Endometrium (tissue), 2 donors: ENCODE data around the gene DPP8.
"Not testable (repeated sequence)": the region's sequence is repeated elsewhere in the genome, so short reads cannot be mapped to it uniquely, and the experiment has no call there.

Experiments used
- FAIRE-seq: peaks from 2 replicates; lab custom pipeline; 2012; peaks lifted over from hg19 to GRCh38; lab: Jason Lieb, UNC
- donor health status: control.
- donor health status: control.

The DPP8 gene

DNA sequence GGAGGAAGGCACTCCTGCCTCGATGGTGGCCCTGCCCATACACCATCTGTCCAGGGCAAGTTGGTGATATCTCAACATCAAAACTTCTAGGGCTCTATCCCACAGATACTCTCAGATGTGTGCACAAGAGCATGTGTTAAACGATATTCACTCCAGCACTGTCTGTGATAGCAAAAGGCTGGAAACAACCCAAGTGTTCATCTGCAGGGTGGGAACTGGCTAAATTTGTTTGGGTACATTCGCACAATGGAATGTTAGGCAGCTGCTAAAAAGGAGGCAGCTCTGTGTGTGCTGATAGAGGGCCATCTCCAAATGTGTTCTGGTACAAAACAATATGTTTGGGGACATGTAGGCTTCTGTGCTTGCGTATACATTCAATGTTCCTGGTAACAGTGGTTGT is 114.5 kb downstream of the DPP8 start:
- FAIRE-seq, result no peak

DNA sequence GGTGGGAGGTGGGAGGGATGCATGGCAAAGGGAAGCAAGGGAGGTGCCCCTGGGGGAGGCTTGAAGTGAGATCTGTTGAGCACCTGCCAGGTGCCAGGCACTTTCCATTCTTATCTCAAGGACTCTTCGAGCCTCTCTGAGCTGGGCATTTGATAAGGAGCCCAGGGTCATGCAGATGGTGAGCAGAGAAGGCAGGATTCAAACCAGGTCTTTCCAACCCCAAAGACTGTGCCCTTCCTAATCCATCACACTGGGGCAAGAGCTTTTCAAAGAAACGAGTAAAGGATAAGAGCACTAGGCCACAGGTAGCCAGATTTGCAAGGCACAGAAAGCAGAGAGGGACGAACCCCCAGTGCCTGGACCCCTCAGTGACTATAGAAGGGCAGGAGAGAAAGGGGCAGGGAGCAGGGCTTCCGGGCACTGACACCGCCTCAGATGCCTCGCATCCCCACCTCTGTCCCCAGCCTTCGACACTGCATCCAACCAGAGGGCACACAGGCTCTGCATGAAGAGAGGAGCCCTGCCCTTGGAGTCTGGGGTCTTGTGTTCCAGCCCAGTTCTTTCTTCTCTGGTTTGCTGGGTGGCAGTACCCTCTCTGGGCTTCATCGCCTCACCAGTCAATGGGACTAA is 115.8 kb downstream of the DPP8 start:
- no peak for FAIRE-seq

DNA sequence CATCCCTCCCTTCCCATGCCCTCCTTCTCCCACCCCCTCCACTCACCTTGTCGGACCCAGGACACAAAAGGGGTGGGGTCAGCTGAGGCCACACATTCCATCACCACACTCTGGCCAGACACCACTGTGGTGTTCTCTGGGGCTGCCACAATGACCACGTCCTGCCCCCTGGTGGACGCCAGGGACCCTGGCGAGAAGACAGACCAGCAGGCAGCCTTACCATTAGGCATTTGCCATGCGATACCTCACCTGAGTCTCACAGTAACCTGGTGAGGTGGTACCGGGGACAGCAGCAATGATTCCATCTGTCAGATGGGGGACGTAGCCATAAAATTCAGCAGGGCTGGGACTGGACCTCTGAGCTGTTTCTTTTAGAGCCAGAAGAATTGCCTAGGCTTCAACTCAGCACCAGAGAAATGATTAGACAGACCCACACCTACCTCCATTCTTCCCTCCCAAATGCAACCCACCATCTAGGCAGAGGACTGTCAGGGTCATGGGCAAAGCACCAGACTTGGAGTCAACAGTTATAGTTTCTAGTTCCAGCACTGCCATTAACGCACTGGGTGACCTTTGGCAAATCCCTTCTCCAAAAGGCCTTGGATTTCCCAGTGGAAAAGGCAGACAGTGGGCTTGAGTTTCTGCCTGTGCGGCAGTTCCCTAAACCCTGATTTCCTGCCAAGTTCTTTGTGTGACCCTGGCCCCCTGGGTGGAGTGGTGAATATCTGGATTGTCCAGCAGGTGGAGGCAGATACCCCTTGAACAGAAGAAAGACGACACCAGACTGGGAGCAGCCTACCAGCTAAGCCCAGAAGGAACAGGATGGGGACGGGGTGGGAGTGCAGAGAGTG is 116.5 kb downstream of the DPP8 start:
- FAIRE-seq, result no peak

DNA sequence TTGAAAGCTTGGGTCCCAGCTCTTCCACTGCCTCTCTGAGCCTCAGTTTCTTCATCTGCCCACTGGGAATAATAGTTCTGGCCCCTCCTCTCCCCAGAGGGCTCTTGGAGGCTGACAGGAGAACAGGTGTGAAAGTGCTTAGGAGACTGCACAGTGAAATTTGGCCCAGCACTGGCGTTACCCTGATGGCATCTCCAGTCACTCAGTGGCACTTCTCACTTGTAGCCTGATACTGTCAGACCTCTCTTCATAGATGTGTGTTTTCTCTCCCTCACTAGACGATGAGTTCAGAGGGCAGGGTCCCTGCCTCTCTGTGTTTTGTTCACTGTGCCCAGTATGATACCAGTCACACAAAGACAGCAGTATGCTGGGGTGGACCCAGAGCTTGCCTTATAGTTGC is 117.5 kb downstream of the DPP8 start:
- FAIRE-seq, result no peak

DNA sequence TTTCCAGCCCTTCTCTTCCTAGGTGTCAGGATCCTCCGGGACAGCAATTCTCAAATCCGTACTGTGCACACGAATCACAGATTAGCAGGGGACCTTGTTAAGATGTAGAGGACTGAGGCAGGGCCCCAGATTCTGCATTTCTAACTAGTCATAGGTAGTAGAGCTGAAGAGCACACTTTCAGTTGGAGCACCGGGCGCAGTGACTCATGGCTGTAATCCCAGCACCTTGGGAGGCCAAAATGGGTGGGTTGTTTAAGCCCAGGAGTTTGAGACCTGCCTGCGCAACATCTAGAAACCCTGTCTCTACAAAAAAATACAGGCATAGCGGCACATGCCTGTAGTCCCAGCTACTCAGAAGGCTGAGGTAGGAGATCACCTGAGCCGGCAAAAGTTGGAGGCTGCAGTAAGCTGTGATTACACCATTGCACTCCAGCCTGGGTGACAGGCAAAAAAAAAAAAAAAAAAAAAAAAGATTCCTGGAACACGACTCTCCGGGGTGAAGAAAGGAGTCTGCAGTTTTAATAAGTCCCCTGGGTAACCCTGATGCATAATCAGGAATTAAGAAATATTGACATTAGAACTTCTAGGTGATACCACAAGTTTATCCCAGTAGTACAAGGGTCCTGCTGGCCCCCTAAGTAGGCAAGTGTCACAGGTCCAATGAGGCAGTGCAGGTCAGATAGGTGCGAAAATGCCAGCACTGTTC is 118.3 kb downstream of the DPP8 start:
- no peak for FAIRE-seq

DNA sequence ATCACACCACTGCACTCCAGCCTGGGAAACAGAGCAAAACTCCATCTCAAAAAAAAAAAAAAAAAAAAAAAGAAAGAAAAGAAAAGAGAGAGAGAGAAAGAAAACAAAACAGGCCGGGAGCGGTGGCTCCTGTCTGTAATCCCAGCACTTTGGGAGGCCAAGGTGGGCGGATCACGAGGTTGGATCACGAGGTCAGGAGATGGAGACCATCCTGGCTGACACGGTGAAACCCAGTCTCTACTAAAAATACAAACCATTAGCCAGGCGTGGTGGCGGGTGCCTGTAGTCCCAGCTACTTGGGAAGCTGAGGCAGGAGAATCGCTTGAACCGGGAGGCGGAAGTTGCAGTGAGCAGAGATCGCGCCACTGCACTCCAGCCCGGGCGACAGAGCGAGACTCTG is 119.0 kb downstream of the DPP8 start:
- not testable (repeated sequence) for FAIRE-seq

DNA sequence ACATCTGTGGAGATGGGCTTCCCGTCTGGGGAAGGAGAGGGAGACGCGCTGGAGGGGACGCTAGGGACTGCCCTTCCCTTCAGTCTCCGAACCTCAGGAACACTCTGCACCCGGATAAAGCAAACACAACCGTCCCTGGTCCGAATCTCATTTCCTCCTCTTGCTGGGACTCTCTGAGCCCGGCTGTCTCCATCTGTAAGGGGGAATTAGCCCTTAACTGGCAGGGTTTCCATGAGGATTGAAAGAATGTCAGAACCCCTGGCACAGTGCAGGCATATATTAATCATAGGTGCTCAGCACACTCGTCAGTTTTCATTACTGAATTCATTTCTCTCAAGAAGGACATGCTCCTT is 120.5 kb downstream of the DPP8 start:
- FAIRE-seq, result no peak

DNA sequence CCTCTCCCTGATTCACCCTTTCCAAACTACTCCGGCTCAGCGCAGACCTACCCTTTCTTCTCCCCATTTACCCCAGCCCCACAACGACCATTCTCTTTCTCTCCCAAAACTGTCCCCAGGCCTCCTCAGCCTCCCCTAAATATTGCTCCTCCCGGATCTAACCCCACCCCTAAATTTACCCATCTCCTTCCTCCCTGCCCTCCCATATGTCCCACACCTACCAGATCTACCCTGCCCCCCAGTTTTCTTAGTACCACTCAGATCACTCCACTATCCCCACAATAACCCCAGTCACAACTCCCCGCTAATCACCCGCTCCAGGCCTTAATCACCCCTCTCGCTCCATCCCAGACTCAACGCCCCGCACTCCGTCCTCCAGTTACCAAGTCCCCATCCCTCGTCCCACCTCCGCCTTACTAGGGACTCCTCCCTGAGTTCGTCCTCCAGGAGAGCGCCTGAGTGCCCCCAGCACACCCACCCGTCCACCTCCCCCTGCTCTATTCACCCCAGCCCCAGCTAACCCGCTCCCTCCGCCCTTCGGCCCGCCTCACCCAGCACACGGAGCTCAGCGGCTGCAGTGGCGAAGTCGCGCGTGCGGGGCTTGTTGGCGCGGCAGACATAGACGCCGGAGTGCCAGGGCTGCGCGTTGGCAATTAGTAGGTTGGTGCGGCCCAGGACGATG is 121.1 kb downstream of the DPP8 start:
- no peak for FAIRE-seq

DNA sequence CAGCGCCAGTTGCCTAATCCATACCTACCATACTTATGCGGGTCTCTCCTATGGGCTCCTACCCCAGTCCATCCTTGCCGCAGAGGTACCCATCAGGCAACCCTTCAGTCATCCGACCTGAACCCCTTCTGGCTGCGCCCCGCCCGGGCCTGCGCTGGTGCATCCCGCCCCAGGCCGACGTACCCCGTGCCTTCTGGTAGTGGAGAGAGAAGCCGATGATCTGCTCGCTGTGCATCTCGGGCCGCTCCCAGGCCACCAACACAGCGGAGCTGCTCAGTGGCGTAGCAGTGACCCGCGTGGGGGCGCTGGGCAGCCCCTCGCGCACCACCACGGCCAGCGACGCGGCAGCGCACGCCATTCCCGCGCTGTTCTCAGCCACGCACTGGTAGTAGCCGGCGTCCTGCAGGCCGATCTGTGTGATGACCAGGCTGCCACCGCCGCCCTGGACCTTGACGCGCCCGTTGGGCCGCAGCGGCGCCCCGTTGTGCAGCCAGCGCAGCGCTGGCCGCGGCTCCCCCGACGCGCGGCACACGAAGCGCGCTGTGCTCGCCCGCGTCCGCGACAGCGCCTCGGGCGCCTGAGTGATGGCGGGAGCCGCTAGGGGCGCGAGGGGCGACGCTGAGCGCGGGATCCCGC is 121.8 kb downstream of the DPP8 start:
- FAIRE-seq, result no peak

DNA sequence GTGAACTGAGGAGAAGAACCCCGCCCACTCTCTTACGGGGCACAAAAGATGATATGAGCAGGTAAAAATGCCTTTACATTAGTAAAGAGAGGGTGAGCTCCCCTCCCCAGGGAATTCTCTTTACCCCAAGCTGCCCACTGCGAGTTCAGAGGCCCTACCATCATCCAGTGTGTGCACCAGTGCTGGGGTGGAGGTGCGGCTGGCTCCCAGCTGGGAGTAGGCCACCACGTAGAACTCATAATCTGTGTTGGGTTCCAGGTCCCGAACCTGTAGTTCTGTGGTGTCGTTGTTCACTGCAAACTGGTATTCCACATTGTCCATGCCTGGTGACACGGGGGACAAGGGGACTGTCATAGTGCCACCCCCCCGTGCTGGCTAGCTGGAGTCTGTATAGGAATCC is 122.6 kb downstream of the DPP8 start:
- FAIRE-seq, result no peak

DNA sequence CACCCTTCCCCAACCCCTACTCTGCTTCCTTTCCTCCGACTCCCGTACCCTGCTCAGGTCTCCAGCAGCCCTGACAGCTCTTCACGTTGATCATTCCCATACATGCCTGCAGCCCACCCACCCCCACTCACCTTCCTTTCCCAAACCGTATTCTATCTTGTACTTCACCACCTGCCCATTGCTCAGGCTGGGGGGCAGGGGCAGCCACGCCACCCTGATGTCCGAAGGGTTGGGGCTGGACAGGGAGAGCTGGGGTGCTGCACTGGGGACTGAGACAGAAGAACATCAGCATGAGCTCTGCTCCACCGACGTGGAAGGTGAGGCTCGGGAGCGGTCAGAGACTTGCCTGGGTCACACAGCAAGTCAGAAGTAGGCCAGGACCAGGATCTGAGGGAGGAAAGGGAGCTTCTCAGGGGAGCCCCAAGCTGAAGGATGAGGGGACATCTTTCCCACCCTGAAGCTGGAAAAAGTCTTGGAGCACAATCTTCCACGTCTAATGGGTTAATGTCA is 123.2 kb downstream of the DPP8 start:
- no peak for FAIRE-seq

DNA sequence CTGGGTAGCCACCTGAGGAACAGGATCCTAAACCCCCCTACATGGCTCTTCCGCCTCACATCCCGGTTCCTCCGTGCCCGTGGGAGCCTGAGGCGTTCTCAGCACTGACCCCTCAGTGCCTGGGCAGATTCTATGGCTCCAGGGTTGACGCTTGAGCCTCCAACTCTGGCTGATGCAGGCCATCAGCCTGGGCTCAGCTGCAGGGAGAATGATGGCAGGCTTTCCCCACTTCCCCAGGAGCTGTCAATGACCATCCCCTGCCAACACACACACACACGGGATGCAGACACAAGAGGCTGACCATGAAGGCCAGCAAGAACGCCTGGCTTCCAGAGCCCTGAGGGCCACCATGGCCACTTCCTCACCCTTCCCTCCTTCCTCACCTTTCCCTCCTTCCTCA is 123.9 kb downstream of the DPP8 start:
- FAIRE-seq, result no peak

DNA sequence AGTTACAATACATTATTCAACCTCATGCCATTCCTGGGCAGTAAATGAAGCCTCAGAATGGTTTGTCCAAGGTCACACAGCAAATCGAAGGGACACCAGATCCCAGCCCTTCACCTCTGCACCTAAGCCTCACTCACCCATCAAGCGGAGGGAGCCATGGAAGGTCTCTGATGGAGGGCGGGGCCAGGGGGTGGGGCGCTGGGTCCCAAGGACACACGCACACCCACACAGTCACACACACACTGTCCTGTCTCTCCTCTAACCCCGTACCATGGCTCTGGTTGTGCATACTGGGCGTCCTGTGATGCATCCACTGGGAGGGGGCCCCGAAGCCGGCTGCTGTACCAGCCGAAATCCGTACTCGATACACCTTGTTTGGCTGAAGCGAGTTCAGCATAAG is 124.4 kb downstream of the DPP8 start:
- FAIRE-seq, result no peak
